Colonic mucosa (tissue), 4 donors: ENCODE measurements around the gene FAP. TPM values are rescaled to one million over a fixed set of nuclear protein-coding genes. Genes with fewer than 3 reads are reported as not detected.

Source experiments
- DNase-seq: peaks from one replicate; pipeline ENCODE4 v3.0.0-alpha.2; 2020
- H3K27ac ChIP-seq: fragments of 200-600 bp; one replicate; pipeline ENCODE4 v1.8.0; 2021
- H3K27me3 ChIP-seq: fragments of 200-600 bp; one replicate; pipeline ENCODE4 v1.8.0; 2021
- H3K36me3 ChIP-seq: fragments of 200-600 bp; one replicate; pipeline ENCODE4 v1.8.0; 2021
- H3K4me1 ChIP-seq: fragments of 200-600 bp; one replicate; pipeline ENCODE4 v1.8.0; 2021; ENCODE audit warnings: mild to moderate bottlenecking
- H3K4me3 ChIP-seq: fragments of 200-600 bp; one replicate; pipeline ENCODE4 v1.8.0; 2021
- H3K9ac ChIP-seq, 2 donors: one replicate each; pipeline ENCODE4 v1.7.0; 2013; ENCODE audit warnings: control low read depth in 2 of 2, low read depth in 2 of 2, low read length in 2 of 2
- H3K9me3 ChIP-seq: fragments of 200-600 bp; one replicate; pipeline ENCODE4 v1.8.0; 2021
- CTCF ChIP-seq: fragments of 200-600 bp; IDR thresholded peaks from one replicate; pipeline ENCODE4 v1.8.0; 2022; ENCODE audit warnings: antibody characterized with exemption, mild to moderate bottlenecking
- intact Hi-C: fragments of 100-400 bp; cut with DNase I; formaldehyde crosslinking; loops from one replicate; pipeline ENCODE4 v1.14.1; 2022
- total RNA-seq, 2 donors: library from RNA; stranded (reverse); fragmentation: NEBNext Ultra II Directional in 1 of 2; extraction: Animal tissue kit (Norgen Biotek cat#: 25700) in 1 of 2; gene quantifications; one replicate each; pipeline ENCODE4 v1.2.1, GENCODE V29; 2021
- donor health status: healthy.
- donor health status: DM: no; HTN: no; CAD: no.
- donor health status: DM: no; HTN: no; CAD: no.

The FAP gene
- total RNA-seq, 2 donors from 2014 or later = 1.1 to 1.8 TPM

GRCh38 chr2:162242586-162243280 lies 512 bp downstream of the FAP start:
- DNase-seq = no peak
- H3K4me3 ChIP-seq = no peak overlapping the region
- no peaks in the 10 kb centered on the region for H3K9me3 ChIP-seq
- H3K27me3 ChIP-seq = no peaks in the 10 kb centered on the region
- H3K36me3 ChIP-seq = no peaks in the 10 kb centered on the region
- TF ChIP-seq CTCF = no peak
- intact Hi-C loops = no loop called here
- no peaks in the 10 kb centered on the region for H3K4me1 ChIP-seq
- H3K27ac ChIP-seq = peak overlapping the region; percentile 41
- no peak overlapping the region for H3K9ac ChIP-seq

GRCh38 chr2:162241571-162241970 lies 1.7 kb downstream of the FAP start:
- no peak overlapping the region for H3K9ac ChIP-seq
- no peaks in the 10 kb centered on the region for H3K27me3 ChIP-seq
- H3K36me3 ChIP-seq = no peaks in the 10 kb centered on the region
- H3K9me3 ChIP-seq = no peaks in the 10 kb centered on the region
- no peak overlapping the region for H3K27ac ChIP-seq
- intact Hi-C loops = no loop called here
- TF ChIP-seq CTCF = no peak
- no peak for DNase-seq
- H3K4me1 ChIP-seq = no peaks in the 10 kb centered on the region
- no peak overlapping the region for H3K4me3 ChIP-seq

- Histone ChIP-seq H3K4me1 (no peaks in the 10 kb centered on the region), H3K36me3 (no peaks in the 10 kb centered on the region), H3K4me3 (no peak overlapping the region), H3K27ac (no peak overlapping the region), H3K9me3 (no peaks in the 10 kb centered on the region), H3K27me3 (no peaks in the 10 kb centered on the region), H3K9ac (no peak overlapping the region)
- intact Hi-C loops = no loop called here
- no peak for DNase-seq
- TF ChIP-seq CTCF = no peak
Observed at GRCh38 chr2:162234620-162235462, 8.4 kb downstream of the FAP start.

GRCh38 chr2:162233197-162233596 lies 10.0 kb downstream of the FAP start:
- no peaks in the 10 kb centered on the region for H3K9me3 ChIP-seq
- no peaks in the 10 kb centered on the region for H3K27me3 ChIP-seq
- no peak overlapping the region for H3K27ac ChIP-seq
- H3K36me3 ChIP-seq = no peaks in the 10 kb centered on the region
- no peak for TF ChIP-seq CTCF
- H3K9ac ChIP-seq = no peak overlapping the region
- no peak for DNase-seq
- H3K4me1 ChIP-seq = no peaks in the 10 kb centered on the region
- H3K4me3 ChIP-seq = no peak overlapping the region
- intact Hi-C loops = no loop called here

- H3K27me3 ChIP-seq = no peaks in the 10 kb centered on the region
- no peaks in the 10 kb centered on the region for H3K4me1 ChIP-seq
- no peak overlapping the region for H3K9ac ChIP-seq
- intact Hi-C loops = no loop called here
- no peak overlapping the region for H3K4me3 ChIP-seq
- no peak for TF ChIP-seq CTCF
- H3K27ac ChIP-seq = no peak overlapping the region
- H3K9me3 ChIP-seq = no peaks in the 10 kb centered on the region
- no peak for DNase-seq
- no peaks in the 10 kb centered on the region for H3K36me3 ChIP-seq
Observed at GRCh38 chr2:162232671-162233070, 10.6 kb downstream of the FAP start.
